ENCODE measurements around the gene TRMT2B. TPM values are rescaled to one million over a fixed set of nuclear protein-coding genes. Genes with fewer than 3 reads are reported as not detected.

TRMT2B gene
- total and polyA plus RNA-seq, 3 donors from 2014 or later, result 7.0 to 17.0 (median 13.3) TPM

DNA sequence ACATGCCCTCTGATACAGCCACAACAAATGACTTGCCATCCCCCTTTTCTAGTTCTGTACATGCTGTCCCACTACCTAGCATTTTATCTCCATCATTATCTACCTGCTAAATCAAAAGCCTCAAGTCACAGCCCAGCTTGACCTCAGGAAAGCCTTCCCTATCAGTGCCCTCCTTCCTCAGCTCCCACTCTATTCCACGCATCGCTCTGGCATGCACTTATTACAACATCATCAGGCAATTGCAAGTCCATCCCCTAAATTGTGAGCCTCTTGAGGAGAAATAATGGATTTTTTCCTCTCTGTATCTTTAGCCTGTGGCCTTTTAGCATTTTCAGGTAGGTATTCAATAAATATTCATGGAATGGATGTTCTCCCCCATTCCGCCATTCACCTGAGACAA lies 76.7 kb downstream of the TRMT2B start:
- H3K27ac ChIP-seq, result no peak overlapping the region
- no peaks in the 10 kb centered on the region for H3K36me3 ChIP-seq (ENCODE audit: low read depth, missing control alignments)
- no peak overlapping the region for H3K4me3 ChIP-seq
- TF ChIP-seq POLR2A (IDR thresholded peaks at IDR 0.05), result no peak
- TF ChIP-seq, protein P1, sequence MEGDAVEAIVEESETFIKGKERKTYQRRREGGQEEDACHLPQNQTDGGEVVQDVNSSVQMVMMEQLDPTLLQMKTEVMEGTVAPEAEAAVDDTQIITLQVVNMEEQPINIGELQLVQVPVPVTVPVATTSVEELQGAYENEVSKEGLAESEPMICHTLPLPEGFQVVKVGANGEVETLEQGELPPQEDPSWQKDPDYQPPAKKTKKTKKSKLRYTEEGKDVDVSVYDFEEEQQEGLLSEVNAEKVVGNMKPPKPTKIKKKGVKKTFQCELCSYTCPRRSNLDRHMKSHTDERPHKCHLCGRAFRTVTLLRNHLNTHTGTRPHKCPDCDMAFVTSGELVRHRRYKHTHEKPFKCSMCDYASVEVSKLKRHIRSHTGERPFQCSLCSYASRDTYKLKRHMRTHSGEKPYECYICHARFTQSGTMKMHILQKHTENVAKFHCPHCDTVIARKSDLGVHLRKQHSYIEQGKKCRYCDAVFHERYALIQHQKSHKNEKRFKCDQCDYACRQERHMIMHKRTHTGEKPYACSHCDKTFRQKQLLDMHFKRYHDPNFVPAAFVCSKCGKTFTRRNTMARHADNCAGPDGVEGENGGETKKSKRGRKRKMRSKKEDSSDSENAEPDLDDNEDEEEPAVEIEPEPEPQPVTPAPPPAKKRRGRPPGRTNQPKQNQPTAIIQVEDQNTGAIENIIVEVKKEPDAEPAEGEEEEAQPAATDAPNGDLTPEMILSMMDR (IDR thresholded peaks at IDR 0.05), result no peak
- intact Hi-C loops (cut with DNase I; ENCODE audit: low total_unique reads), result no loop called here
- 94 to 100% methylated on average over 3 of the region's 3 CpGs for WGBS, 2 donors
- H3K4me1 ChIP-seq, result no peaks in the 10 kb centered on the region
- DNase-seq, result no peak
- no peaks in the 10 kb centered on the region for H3K9me3 ChIP-seq
- no peaks in the 10 kb centered on the region for H3K27me3 ChIP-seq

DNA sequence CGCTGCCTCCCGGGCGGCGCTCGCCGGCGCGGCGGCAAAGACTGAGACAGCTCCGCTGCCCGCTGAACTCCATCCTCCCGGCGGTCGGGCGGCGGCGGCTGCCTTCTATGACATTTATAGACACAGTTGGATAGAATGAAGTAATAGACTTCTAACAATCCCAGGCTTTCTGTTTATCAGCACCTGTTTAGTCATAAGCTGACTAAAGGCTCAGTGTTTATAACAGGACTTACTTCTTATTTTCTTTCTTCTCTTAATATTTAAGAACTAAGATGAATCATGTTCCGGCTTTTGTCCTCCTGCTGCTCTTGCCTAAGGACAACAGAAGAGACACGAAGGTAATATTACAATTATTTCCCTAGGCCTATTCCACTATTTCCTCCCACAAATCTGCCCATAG lies 78.5 kb downstream of the TRMT2B start:
- Histone ChIP-seq H3K4me3 (no peak overlapping the region), H3K9me3 (no peaks in the 10 kb centered on the region), H3K4me1 (no peaks in the 10 kb centered on the region), H3K27me3 (no peaks in the 10 kb centered on the region), H3K36me3 (ENCODE audit: low read depth, missing control alignments) (no peaks in the 10 kb centered on the region), H3K27ac (no peak overlapping the region)
- TF ChIP-seq POLR2A (IDR thresholded peaks at IDR 0.05), result no peak
- TF ChIP-seq, protein P1 (IDR thresholded peaks at IDR 0.05), result no peak
- no peak for DNase-seq
- intact Hi-C loops (cut with DNase I; ENCODE audit: low total_unique reads), result no loop called here
- WGBS, 2 donors, result 40 to 91% methylated on average over 10 to 18 of the region's 19 CpGs

DNA sequence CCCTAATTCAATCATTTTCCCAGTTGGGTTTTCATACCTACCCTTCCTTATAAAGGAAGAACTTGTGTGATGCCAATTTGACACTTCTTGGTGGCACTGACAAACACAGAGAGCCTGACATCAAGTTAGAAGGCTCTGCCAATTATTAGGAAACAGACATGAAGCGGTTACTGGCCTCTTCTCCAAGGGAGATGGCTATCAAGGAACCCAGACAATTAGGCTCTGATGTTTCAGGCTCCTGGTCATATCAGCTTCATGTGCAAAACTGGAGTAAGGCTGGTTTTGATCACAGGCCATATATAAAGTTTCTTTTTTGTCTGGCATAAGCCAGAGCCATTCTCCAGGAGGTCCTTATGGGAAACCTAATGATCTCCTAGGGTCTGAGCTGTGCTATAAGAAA lies 82.0 kb downstream of the TRMT2B start:
- Histone ChIP-seq H3K4me3 (no peak overlapping the region), H3K4me1 (no peaks in the 10 kb centered on the region), H3K9me3 (no peaks in the 10 kb centered on the region), H3K27me3 (no peaks in the 10 kb centered on the region), H3K27ac (no peak overlapping the region), H3K36me3 (ENCODE audit: low read depth, missing control alignments) (no peaks in the 10 kb centered on the region)
- no peak for DNase-seq
- TF ChIP-seq POLR2A (IDR thresholded peaks at IDR 0.05), result no peak
- TF ChIP-seq, protein P1 (IDR thresholded peaks at IDR 0.05), result no peak
- WGBS, 2 donors, result 86 to 92% methylated on average over 1 of the region's 1 CpG
- intact Hi-C loops (cut with DNase I; ENCODE audit: low total_unique reads), result no loop called here

DNA sequence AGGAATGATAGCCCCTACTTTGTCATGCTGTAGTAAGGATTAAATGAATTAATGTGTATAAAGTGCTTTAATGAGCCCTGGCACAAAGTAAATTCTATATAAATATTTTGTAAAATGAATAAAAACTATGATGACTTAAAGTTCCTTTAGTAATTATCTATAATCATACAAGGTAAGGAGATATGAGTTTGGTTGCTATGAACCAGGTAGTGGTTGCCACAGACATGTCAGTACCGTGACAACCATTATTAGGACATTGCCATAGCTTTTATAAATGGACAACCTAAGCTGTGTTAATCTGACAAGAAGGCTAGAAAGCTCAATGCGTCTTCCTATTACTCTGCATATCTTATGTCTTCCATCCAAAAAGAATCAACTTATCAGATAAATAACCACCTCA lies 82.5 kb downstream of the TRMT2B start, which contains the start of gene ARL13A:
ARL13A (plus strand) TSS at position 301 of the 400 bp plus-strand sequence. CDS start 3,982 bp downstream, outside the sequence.
- H3K4me1 ChIP-seq, result no peaks in the 10 kb centered on the region
- intact Hi-C loops (cut with DNase I; ENCODE audit: low total_unique reads), result no loop called here
- WGBS, 2 donors, result 85 to 91% methylated on average over 2 of the region's 2 CpGs
- DNase-seq, result no peak
- no peak within 1 kb of the TSS for H3K4me3 ChIP-seq
- no peaks in the 10 kb centered on the region for H3K9me3 ChIP-seq
- H3K27me3 ChIP-seq, result no peaks in the 10 kb centered on the region
- H3K27ac ChIP-seq, result no peak within 1 kb of the TSS
- no peak for TF ChIP-seq POLR2A (IDR thresholded peaks at IDR 0.05)
- TF ChIP-seq, protein P1 (IDR thresholded peaks at IDR 0.05), result no peak
- no peaks in the 10 kb centered on the region for H3K36me3 ChIP-seq (ENCODE audit: low read depth, missing control alignments)

DNA sequence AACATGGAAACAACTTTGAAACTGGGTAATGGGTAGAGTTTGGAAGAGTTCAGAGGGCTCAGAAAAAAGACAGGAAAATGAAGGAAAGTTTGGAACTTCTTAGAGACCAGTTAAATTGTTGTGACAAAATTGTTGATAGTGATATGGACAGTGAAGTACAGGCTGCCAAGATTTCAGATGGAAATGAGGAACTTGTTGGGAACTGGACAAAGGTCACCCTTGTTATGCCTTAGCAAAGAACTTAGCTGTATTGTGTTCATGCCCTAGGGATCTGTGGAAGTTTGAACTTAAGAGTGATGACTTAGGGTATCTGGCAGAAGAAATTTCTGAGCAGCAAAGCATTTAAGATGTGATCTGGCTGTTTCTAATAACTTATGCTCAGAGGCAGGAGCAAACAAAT lies 87.5 kb downstream of the TRMT2B start:
- H3K36me3 ChIP-seq (ENCODE audit: low read depth, missing control alignments), result no peaks in the 10 kb centered on the region
- H3K9me3 ChIP-seq, result no peaks in the 10 kb centered on the region
- TF ChIP-seq, protein P1 (IDR thresholded peaks at IDR 0.05), result no peak
- TF ChIP-seq POLR2A (IDR thresholded peaks at IDR 0.05), result no peak
- no peak overlapping the region for H3K4me3 ChIP-seq
- H3K27ac ChIP-seq, result no peak overlapping the region
- H3K27me3 ChIP-seq, result no peaks in the 10 kb centered on the region
- no peaks in the 10 kb centered on the region for H3K4me1 ChIP-seq
- no peak for DNase-seq
- intact Hi-C loops (cut with DNase I; ENCODE audit: low total_unique reads), result no loop called here

Measured in testis (tissue), 3 donors.